ENCODE data around the gene ATP5PF.

GRCh38 chr21:25682382-25682781, 52.3 kb downstream of the ATP5PF start:
- TF ChIP-seq, protein P1, sequence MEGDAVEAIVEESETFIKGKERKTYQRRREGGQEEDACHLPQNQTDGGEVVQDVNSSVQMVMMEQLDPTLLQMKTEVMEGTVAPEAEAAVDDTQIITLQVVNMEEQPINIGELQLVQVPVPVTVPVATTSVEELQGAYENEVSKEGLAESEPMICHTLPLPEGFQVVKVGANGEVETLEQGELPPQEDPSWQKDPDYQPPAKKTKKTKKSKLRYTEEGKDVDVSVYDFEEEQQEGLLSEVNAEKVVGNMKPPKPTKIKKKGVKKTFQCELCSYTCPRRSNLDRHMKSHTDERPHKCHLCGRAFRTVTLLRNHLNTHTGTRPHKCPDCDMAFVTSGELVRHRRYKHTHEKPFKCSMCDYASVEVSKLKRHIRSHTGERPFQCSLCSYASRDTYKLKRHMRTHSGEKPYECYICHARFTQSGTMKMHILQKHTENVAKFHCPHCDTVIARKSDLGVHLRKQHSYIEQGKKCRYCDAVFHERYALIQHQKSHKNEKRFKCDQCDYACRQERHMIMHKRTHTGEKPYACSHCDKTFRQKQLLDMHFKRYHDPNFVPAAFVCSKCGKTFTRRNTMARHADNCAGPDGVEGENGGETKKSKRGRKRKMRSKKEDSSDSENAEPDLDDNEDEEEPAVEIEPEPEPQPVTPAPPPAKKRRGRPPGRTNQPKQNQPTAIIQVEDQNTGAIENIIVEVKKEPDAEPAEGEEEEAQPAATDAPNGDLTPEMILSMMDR (conservative IDR thresholded peaks at IDR 0.05; ENCODE audit: low read depth in 2 of 2) = no peak
- no peak for TF ChIP-seq POLR2AphosphoS5 (IDR thresholded peaks at IDR 0.05; ENCODE audit: low read depth)
- TF ChIP-seq EZH2 (IDR thresholded peaks at IDR 0.05; ENCODE audit: low read depth, unreplicated experiment) = no peak
- no peak for TF ChIP-seq REST (IDR thresholded peaks at IDR 0.05; ENCODE audit: unreplicated experiment)
- TF ChIP-seq ETS1 (IDR thresholded peaks at IDR 0.05) = no peak
- no peak for TF ChIP-seq ZNF114 (CRISPR knock-in tag; IDR thresholded peaks at IDR 0.05)
- no peak for TF ChIP-seq EZH2phosphoT487 (IDR thresholded peaks at IDR 0.05; ENCODE audit: unreplicated experiment)
- TF ChIP-seq JUNB (IDR thresholded peaks at IDR 0.05; ENCODE audit: unreplicated experiment) = no peak
- no peak for TF ChIP-seq CREB1 (CRISPR knock-in tag; IDR thresholded peaks at IDR 0.05; ENCODE audit: low read depth)
- TF ChIP-seq, protein P2, sequence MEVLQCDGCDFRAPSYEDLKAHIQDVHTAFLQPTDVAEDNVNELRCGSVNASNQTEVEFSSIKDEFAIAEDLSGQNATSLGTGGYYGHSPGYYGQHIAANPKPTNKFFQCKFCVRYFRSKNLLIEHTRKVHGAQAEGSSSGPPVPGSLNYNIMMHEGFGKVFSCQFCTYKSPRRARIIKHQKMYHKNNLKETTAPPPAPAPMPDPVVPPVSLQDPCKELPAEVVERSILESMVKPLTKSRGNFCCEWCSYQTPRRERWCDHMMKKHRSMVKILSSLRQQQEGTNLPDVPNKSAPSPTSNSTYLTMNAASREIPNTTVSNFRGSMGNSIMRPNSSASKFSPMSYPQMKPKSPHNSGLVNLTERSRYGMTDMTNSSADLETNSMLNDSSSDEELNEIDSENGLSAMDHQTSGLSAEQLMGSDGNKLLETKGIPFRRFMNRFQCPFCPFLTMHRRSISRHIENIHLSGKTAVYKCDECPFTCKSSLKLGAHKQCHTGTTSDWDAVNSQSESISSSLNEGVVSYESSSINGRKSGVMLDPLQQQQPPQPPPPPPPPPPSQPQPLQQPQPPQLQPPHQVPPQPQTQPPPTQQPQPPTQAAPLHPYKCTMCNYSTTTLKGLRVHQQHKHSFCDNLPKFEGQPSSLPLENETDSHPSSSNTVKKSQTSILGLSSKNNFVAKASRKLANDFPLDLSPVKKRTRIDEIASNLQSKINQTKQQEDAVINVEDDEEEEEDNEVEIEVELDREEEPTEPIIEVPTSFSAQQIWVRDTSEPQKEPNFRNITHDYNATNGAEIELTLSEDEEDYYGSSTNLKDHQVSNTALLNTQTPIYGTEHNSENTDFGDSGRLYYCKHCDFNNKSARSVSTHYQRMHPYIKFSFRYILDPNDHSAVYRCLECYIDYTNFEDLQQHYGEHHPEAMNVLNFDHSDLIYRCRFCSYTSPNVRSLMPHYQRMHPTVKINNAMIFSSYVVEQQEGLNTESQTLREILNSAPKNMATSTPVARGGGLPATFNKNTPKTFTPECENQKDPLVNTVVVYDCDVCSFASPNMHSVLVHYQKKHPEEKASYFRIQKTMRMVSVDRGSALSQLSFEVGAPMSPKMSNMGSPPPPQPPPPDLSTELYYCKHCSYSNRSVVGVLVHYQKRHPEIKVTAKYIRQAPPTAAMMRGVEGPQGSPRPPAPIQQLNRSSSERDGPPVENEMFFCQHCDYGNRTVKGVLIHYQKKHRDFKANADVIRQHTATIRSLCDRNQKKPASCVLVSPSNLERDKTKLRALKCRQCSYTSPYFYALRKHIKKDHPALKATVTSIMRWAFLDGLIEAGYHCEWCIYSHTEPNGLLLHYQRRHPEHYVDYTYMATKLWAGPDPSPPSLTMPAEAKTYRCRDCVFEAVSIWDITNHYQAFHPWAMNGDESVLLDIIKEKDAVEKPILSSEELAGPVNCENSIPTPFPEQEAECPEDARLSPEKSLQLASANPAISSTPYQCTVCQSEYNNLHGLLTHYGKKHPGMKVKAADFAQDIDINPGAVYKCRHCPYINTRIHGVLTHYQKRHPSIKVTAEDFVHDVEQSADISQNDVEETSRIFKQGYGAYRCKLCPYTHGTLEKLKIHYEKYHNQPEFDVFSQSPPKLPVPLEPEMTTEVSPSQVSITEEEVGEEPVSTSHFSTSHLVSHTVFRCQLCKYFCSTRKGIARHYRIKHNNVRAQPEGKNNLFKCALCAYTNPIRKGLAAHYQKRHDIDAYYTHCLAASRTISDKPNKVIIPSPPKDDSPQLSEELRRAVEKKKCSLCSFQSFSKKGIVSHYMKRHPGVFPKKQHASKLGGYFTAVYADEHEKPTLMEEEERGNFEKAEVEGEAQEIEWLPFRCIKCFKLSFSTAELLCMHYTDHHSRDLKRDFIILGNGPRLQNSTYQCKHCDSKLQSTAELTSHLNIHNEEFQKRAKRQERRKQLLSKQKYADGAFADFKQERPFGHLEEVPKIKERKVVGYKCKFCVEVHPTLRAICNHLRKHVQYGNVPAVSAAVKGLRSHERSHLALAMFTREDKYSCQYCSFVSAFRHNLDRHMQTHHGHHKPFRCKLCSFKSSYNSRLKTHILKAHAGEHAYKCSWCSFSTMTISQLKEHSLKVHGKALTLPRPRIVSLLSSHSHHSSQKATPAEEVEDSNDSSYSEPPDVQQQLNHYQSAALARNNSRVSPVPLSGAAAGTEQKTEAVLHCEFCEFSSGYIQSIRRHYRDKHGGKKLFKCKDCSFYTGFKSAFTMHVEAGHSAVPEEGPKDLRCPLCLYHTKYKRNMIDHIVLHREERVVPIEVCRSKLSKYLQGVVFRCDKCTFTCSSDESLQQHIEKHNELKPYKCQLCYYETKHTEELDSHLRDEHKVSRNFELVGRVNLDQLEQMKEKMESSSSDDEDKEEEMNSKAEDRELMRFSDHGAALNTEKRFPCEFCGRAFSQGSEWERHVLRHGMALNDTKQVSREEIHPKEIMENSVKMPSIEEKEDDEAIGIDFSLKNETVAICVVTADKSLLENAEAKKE (CRISPR knock-in tag; IDR thresholded peaks at IDR 0.05) = no peak
- TF ChIP-seq STAT1 (IDR thresholded peaks at IDR 0.05; ENCODE audit: unreplicated experiment) = no peak
